Head of caudate nucleus (tissue), 42 donors: Measurements from ENCODE around the gene MEGF6.

Experiments used
- DNase-seq, 42 donors: peaks; one replicate each; pipeline versions ENCODE4 v3.0.0 to v3.0.0-alpha.2; 2020 to 2021; ENCODE audit warnings: mixed read lengths in 7 of 42
- intact Hi-C: fragments of 100-400 bp; cut with DNase I; formaldehyde crosslinking; loops from one replicate; pipeline ENCODE4 v1.15.0; 2022

MEGF6 gene

DNA sequence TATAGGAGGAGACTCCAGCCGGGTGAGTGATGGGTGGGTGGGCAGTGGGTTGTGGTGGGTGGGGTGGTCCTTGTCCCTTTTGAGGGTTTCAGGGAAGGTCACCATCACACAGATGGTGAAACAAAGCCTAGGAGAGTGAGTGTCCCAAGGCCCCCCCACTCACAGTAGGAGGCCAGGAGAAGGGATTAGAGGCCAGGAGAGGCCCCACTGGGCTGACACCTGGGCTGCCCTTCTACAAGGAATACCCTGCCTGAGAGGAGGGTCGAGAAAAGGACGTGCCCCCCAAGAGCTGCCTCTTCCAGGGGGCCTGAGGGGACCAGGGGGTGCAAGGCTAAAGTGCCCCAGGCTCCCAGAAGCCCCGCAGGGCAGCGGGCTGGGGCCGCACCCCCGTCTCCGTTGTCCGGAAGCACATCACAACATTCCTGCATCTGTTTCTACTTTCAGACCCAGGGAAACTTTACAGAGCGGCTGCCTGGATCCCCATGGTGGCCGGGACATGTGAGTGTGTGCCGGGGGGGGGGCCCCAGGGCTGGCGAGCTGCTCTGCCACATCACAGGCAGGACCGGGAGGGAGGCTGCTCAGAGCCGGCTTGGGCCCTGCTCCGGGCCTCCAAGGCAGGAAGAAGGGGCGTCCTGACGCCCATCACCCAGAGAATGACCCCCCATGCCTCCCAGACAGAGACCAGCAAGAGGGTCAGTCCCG, 88.6 kb downstream of the MEGF6 start:
- intact Hi-C loops = no loop called here
- no peak for DNase-seq

DNA sequence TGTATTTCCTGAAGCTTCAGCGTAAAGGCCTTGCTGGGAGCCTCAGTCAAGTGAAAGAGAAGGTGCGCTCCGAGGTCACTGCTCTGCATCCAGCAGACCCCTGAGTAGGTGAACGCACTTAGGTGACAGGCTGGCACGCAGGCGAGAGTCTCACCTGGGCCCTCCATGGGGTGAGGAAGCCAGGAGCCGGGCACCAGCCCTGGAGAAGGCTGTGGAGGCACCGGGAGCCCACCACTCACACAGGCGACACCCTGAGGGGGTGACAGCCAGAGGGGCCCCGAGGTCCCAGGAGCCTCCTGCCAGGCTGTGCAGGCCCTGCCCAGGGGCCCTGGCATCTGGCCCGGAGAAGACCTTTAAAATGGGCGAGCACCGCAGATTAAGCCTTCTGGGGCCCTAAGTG, 89.2 kb downstream of the MEGF6 start:
- no peak for DNase-seq
- intact Hi-C loops = no loop called here

DNA sequence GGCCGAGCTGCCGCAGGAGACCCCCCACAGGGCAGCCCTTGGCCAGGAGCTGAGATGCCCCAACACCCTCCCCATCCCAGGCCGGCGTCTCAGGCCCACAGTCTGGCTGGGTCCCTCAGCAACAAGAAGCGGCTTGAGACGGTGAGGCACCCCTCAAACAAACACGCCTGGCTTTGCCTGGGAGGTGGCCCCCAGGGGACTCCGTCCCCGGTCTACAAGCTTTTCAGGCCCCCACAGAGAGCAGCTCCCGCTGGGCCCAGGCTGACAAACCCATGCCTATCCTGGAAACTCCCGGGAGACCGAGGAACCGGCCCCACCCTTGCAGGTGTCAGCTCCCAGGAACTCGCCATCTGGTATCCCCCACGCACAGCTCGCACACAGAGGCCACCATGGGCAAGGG, 89.9 kb downstream of the MEGF6 start:
- intact Hi-C loops = no loop called here
- no peak for DNase-seq

DNA sequence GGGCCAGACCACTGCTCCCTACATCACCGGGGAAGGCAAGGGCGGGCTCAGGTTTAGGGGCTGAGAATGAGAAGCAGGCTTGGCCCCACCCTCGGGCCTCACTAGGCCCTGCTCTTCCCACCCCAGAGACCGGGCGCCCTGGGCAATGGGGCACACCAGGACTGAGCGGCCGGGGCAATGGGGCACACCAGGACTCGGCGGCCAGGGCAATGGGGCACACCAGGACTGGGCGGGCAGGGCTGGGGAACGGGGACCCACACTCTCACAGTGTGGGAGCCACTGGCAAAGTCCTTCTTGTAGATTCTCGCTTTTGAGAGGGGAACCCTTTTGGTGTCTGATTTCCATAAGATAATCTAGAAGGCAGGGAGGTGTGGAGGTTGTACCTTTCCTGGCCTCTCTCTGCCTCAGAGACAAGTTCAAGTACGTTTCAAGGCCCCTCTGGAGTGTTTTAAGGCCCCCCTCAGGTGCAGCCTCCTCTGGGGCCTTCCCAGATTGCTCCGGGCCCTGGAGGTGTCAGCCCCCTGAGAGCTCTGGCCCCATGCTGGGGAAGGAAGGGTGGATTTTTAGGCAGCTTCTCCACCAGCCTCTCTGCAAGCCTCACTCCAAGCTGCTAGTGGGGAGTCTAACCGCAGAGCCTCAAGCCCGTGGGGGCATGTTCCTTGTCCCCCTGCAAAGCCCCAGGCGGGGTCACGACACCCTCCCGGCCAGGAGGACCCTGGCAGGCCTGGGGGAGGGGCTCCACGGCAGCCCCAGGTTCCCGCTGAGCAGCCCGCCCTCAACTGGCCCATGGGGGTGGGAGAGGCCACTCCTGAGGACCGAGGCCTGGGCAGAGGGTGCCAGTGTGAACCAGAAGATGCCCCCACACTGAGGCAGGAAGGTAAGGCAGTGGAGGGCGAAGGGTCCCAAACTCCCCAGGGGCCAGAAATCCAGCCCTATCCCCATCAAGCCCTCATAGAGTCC, 90.6 kb downstream of the MEGF6 start:
- intact Hi-C loops = no loop called here
- no peak for DNase-seq

DNA sequence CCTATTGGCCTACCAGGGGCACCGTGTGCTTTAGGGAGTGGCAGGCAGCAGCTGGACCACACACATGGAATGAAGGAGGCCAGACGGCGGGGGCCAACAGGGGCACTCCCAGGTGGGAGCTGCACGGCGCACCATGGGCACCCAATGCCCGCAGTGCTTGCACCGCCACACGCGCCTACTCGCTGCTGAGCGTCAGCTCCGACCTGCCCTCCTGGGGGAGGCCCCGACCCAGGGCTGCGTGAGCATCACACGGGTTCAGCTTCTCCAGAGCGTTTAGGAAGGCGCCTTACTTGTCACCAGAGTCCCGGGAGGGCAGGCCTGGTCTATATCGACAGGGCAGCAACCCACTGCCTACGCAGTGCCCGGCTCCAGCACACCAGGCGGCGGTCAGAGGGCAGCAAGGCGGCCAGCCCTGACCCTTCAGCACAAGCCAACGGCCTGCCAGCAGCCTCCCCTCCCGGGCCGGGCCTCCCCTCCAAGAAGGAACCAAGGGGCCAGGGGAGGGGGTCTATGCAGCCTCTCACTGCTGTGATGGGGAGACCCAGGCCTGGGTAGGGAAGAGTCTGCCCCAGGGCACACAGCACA, 91.9 kb downstream of the MEGF6 start:
- no peak for DNase-seq
- intact Hi-C loops = no loop called here

DNA sequence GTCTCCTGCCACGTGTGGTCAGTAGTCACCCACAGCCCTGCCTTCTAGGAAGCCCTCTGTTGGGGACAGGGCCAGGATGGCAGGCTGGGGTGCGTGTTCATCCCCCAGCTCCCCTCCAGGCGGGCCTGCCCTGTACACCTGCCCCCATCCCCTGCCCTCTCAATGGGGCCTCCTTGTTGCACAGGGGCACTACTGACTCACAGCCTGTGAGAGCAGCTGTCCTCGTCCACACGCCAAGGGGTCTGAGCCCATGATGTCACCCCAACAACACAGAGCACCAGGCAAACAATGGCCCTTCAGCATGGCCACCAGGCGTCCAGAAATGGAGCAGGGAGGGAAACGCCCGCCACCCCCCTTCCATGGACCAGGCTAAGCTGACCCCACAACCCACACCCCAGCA, 92.6 kb downstream of the MEGF6 start:
- intact Hi-C loops = no loop called here

DNA sequence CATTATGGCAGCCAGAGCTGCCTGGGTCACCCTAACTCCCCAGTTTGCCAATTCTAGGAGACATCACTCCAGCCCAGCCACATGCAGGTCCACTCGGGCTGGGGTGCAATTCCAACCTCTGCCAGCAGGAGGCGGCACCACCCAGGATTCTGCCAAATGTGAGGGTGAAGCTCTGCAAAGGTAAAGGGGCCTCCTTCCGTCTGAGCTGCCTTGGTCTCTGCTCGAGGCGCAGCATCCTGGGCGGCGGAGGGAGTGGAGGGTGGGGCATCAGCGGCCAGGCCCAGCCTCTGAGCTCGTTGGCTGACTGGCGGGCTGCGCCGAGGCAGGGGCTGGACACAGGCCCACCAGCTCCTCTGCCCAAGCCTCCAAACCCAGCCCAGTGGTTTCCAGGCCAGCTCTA, 93.1 kb downstream of the MEGF6 start:
- DNase-seq = no peak
- intact Hi-C loops = no loop called here

More for the DNA sequence above, 92.6 kb downstream of the MEGF6 start:
- DNase-seq = no peak

DNA sequence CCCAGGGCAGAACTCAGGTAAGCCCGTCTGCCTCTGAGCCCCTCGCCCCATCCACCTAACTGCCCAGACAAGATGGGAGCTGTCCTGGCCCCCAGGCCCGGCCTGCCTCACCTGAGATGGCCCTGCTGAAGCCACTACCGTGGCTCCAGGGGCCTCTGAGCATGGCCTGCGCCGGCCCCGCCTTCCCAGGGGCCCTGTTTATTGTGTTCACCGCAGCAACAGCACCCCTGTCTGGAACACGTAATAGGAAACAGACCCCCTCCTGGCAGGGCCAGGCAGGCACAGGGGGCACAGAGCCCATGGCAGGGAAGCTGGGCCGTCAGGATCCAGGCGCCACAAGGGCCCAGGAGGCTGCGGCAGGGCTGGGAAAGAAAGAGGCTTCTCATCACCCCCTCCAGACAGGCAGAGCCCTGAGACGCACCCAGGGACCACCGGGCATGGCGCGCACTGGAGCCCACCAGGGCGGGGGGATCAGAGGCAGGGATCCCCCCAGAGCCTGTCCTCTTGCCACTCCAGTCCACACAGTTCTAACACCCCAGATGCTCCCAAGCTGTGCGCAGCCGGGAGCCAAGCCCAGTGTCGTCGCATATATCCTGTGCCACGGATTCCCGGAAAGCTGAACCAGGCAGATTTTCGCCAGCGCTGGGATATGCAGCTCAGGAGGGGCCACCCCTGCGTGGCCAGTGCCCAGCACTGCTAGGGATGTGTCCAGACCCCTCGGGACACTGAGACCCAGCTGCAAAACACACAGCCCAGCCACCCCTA, 94.2 kb downstream of the MEGF6 start:
- intact Hi-C loops = no loop called here
- no peak for DNase-seq

DNA sequence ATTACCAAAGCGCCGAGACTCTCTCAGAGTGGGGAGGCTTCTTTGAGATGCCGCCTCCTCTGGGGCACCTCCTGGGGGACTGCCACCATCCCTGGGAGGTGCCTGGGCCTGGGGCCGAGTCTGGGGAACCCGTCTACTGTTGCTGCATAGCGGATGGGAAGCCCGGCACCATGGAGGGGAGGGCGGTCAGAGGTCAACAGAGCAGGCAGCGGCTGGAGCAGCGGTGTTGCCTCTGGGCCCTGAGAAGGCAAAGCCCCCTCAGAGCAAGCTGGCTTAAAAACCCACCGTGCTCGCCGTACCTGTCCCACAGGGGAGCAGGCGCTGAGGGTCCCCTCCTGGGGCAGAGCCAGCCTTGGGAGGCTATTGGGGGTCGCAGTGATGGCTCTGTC, 94.8 kb downstream of the MEGF6 start:
- intact Hi-C loops = no loop called here

DNA sequence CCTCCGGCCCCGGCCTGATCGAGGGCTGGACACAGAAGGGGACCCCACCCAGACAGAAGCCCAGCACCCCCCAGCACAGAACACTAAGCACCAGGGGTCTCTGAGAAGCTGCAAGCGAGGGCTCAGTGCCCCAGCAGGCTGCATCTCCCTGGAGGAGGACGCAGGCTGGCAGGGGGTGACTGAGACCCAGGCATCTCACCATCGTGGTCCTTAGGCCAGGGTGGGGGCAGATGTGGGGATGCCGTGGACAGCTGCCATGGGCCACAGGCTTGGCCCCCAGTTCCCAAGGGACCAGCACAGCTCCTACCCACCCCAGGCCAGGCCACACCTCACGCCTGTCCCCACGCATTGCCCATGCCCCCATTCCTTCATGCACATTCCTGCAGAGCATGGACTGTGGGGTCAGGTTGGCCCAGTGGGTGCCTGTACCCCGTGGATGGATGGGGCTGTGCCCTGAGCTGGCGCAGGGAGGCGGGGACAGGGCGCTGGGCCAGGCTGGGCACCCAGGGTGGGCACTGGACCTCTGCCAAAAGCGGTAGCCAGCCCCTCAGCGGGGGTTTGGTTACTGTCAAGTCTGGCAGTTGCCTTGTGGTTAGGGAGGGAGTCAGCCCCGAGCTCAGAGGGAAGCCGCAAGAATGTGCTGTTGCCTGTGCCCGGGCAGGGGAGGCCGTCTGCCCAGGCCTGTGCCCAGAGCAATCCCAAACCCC, 95.4 kb downstream of the MEGF6 start:
- intact Hi-C loops = no loop called here
- no peak for DNase-seq

More for the DNA sequence above, 94.8 kb downstream of the MEGF6 start:
- DNase-seq = no peak

DNA sequence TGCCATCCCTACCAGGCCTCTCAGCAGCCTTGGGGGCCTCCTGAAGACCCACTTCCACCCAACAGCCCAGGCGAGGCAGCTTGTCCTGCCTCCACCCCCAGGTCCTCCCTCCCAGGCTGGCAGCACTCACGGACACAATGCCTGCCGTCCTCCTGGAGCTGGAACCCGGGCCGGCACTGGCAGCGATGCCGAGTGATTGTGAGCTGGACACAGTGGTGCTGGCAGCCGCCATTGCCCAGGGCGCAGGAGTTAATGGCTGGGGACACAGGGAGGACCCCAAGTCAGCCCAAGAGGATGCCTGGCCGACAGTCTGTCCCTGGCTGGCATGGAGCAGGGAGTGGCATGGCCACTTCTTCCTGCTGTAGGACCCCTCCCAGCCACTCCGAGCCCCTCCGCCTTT, 96.0 kb downstream of the MEGF6 start:
- no peak for DNase-seq
- intact Hi-C loops = no loop called here

DNA sequence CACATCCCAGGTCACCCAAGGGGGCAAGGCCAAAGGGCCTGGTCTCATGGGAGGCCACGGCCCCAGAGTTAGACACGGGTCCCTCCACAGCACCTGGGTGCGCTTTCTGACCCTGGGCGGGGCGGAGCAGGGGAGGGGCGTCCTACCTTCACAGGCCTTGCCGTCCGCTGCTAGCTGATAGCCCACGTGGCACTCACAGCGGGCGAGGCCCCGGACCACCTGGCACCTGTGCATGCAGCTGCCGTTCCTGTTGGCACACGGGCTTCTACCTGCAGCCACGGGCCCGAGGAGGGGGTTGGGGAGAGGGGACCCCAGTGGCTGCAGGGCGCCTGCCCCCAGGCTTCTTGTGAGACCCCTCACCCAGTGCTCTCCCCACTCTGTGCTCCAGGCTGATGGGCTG, 96.9 kb downstream of the MEGF6 start:
- intact Hi-C loops = no loop called here
- no peak for DNase-seq

DNA sequence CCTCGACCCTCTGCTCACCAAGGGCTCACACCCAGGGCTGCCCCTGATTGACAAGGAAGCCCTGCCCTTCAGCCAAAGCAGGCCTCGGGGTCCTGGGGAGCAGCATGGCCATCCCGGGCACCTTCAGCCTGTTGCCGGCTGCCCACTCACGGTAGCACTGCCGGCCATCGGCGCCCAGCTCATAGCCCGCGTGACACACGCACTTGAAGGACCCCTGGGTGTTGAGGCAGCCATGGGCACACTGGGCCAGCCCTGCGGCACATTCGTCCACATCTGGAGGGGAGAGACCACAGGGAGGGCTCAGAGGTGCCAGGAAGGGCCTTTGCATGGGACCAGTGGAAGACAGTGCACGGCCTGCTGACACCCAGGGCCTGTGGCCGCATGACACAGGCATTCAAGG, 99.5 kb downstream of the MEGF6 start:
- intact Hi-C loops = no loop called here
- DNase-seq = no peak

DNA sequence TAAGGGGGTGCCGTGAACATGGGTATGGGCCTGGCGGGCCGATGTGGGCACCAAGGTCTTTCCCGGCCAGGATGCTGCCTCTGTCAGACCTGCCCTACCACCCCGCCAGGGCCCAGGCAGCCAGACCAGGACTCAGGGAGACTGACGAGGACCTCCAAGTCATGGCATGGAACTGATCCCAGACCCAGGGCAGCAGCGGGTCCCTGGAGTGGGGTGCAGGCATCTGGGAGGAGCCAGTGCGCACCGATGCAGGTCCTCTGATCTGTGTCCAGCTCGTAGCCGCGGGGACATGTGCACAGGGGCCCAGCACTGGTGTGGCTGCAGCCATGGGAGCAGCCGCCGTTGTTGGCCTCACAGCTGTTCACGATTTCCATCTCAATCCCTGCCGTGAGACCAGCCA, 100.0 kb downstream of the MEGF6 start:
- intact Hi-C loops = no loop called here
- no peak for DNase-seq

DNA sequence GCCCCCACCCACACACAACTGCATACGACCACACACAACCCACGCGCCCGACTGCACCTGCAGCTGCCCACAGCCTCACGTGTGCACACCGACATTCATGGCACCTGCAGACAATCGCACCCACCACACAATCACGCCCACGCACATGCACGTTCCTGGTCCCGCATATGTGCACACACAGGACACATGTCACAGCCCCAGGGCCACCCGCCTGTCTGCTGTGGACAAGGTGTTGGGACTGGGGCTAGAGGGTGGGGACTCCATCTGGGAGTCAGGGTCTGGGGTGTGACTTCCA, 100.4 kb downstream of the MEGF6 start:
- intact Hi-C loops = no loop called here
- no peak for DNase-seq

DNA sequence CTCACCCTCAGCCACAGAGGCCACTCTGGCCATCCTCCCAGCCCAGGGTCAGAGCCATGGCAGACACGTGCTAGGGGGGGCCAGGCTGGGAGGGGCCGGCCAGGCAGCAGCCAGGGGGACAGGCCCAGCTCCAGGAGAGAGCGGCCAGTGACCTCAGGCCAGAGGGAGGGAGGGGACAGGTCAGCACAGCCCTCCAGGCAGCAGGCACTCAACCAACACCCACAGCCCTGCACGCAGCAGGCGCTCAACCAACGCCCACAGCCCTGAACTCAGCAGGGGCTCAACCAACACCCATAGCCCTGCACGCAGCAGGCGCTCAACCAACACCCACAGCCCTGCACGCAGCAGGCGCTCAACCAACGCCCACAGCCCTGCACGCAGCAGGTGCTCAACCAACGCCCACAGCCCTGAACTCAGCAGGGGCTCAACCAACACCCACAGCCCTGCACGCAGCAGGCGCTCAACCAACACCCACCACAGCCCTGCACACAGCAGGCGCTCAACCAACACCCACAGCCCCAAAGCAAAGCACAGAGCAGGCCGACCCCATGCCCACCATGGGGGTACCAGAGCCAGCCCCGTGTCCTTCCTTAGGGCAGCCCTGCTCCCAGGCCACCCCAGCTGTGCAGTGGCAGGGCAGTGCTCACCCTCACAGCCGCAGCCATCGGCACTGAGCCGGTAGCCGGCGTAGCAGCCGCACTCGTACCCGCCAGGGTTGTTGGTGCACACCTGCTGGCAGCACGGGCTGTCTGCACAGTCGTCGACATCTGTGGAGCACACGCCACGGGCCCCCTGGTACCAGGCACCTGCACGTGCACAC, 101.0 kb downstream of the MEGF6 start:
- intact Hi-C loops = no loop called here
- peak in 24 of 42 donors; percentile 8 to 67 (median 42) for DNase-seq

DNA sequence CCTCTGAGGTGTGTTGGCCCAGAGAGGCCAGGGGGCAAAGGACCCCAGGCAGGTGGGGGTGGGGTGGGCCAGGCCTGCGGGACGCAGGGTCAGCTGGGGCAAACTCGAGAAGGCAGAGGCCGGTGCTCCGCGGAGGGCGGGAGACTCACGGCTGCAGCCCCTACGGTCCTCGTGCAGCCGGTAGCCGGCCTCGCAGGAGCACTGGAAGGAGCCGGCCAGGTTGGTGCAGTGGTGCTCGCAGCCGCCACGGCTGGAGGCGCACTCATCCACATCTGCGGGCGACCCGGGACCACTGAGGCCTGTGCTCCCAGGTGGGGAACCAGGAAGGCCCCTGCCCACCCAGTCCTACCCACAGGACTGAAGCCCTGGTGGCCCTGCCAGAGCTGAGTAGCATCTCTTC, 101.6 kb downstream of the MEGF6 start:
- DNase-seq = no peak
- intact Hi-C loops = no loop called here

DNA sequence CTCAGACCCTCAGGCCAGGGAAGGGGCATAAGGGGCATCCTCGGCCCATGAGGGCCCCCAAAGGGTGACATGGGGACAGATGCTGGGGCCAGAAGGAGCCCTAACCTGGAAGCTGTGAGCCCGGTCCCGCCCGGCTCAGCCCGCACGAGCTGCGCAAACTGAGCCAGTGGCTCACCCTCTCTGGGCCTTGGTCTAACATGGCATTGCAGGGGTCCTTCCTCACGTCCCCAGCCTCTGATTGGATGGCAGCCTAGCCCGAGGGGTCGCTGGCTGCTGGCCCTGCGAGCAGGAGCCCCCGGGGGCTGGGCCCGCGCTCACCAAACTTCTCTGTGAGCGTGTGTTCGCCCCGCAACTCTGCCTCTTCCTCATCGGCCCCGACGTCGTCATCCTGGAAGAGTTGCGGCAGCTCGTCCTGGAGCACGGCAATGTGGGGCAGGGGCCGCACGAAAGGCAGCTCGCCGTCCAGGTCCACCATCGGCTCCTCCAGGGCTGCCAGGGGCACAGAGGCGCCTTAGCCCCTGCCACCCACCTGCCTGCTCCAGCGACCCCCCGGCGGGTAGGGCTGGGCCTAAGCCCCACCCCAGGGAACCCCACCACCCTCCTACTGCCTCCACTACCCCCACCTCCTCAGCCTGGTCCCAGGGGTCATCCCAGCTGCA, 102.4 kb downstream of the MEGF6 start:
- no peak for DNase-seq
- intact Hi-C loops = no loop called here
